ENCODE measurements around the gene PDCD2. TPM values are rescaled to one million over a fixed set of nuclear protein-coding genes. Genes with fewer than 3 reads are reported as not detected.

Gene PDCD2
- total and polyA plus RNA-seq, 9 of the 15 experiments (the other 6 are each of a cell fraction or from before 2014, with no cell fraction given): 67.3 to 430 (median 318) TPM

GRCh38 chr6:170584181-170584953 is at the start of gene PDCD2 (continued):
- TF ChIP-seq ETV6 (IDR thresholded peaks at IDR 0.05; ENCODE audit: borderline replicate concordance in 1 of 2, low read depth in 2 of 2, low read length in 1 of 2): peak in 1 of 2 experiments; percentile 70; a peak in 1 of 4 replicates
- peak; percentile 91 for TF ChIP-seq ETV6 (CRISPR knock-in tag; IDR thresholded peaks at IDR 0.05; ENCODE audit: borderline replicate concordance)
- TF ChIP-seq TFAM (CRISPR knock-in tag; conservative IDR thresholded peaks at IDR 0.05): no peak
- no peak for TF ChIP-seq RFX7 (CRISPR knock-in tag; IDR thresholded peaks at IDR 0.05)
- peak; percentile 97; the same call in 1 of the 2 replicates for TF ChIP-seq PHF8 (IDR thresholded peaks at IDR 0.05; ENCODE audit: borderline replicate concordance, low read length)
- TF ChIP-seq ZNF274 (IDR thresholded peaks at IDR 0.05; ENCODE audit: borderline replicate concordance, low read depth, low read length): no peak
- no peak for TF ChIP-seq ZNF280A (IDR thresholded peaks at IDR 0.05; ENCODE audit: low read depth, partially characterized antibody)
- TF ChIP-seq HMGN3 (IDR thresholded peaks at IDR 0.05; ENCODE audit: borderline replicate concordance, extremely low read depth, insufficient read length, low read depth, low read length): peak; percentile 80
- TF ChIP-seq, protein P1, sequence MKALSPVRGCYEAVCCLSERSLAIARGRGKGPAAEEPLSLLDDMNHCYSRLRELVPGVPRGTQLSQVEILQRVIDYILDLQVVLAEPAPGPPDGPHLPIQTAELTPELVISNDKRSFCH (CRISPR knock-in tag; IDR thresholded peaks at IDR 0.05): no peak
- TF ChIP-seq, protein P1 (tag; IDR thresholded peaks at IDR 0.05): peak; percentile 87
- TF ChIP-seq TFE3 (CRISPR knock-in tag; IDR thresholded peaks at IDR 0.05): no peak
- no peak for TF ChIP-seq OTX1 (CRISPR knock-in tag; IDR thresholded peaks at IDR 0.05)
- no peak for TF ChIP-seq ADNP (tag; IDR thresholded peaks at IDR 0.05)
- no peak for TF ChIP-seq KLF10 (CRISPR knock-in tag; IDR thresholded peaks at IDR 0.05)
- peak; percentile 87 for TF ChIP-seq HNRNPL (IDR thresholded peaks at IDR 0.05; ENCODE audit: low read depth, low read length)
- TF ChIP-seq CTCF (IDR thresholded peaks at IDR 0.05 in 2 of 3, conservative IDR thresholded peaks at IDR 0.05 in 1 of 3; ENCODE audit: insufficient read depth in 2 of 3, low read depth in 1 of 3, low read length in 3 of 3): 0 out of 6 replicates have a peak, but pooled peaks of 1 of the 3 experiments have one; percentile 7
- no peak for TF ChIP-seq SRSF7 (optimal IDR thresholded peaks at IDR 0.05; ENCODE audit: low read depth, low read length)
- no peak for TF ChIP-seq HOXB6 (CRISPR knock-in tag; IDR thresholded peaks at IDR 0.05; ENCODE audit: borderline replicate concordance)
- no peak for TF ChIP-seq PCBP2 (IDR thresholded peaks at IDR 0.05; ENCODE audit: low read depth, low read length, poor library complexity, severe bottlenecking)
- no peak for TF ChIP-seq ZNF143 (CRISPR knock-in tag; IDR thresholded peaks at IDR 0.05)
- TF ChIP-seq KDM1A (IDR thresholded peaks at IDR 0.05): no peak
- TF ChIP-seq KDM4B (IDR thresholded peaks at IDR 0.05; ENCODE audit: borderline replicate concordance in 2 of 2, low read depth in 1 of 2): peak in 1 of 2 experiments; percentile 95; a peak in 2 of 4 replicates

All from K562 (cell line).